Measurements from ENCODE around the gene TPM2.

DNA sequence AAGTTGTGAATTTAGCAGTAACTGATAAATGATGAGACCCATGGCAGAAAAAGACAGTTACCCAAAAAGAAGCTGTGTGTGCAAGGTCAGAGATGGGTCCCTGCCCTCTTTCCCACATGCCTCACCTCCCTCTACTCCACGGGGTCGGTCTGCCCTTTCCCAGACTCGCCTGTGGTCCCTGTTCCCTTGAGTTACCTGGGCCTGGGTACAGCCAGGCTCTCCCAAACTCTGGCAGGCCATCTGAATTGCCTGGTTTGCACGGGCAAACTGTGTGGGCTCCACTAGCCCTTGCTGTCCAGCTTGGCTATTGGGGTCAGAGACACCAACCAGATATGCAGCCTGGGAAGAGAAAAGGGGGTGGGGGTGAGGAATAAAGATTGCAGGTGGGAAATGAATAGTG is 18.4 kb upstream of the TPM2 start:
- no peak for TF ChIP-seq FOXJ3 (CRISPR knock-in tag; IDR thresholded peaks at IDR 0.05)
- TF ChIP-seq ZNF3 (CRISPR knock-in tag; IDR thresholded peaks at IDR 0.05), result no peak
- no peak for TF ChIP-seq ZNF384 (IDR thresholded peaks at IDR 0.05; ENCODE audit: low read depth, low read length)
- TF ChIP-seq PHTF2 (CRISPR knock-in tag; IDR thresholded peaks at IDR 0.05), result no peak
- no peak for TF ChIP-seq CREB1 (IDR thresholded peaks at IDR 0.05)
- TF ChIP-seq CREB1 (CRISPR knock-in tag; IDR thresholded peaks at IDR 0.05), result no peak
- TF ChIP-seq CEBPB (tag; IDR thresholded peaks at IDR 0.05), result no peak
- TF ChIP-seq, protein P1, sequence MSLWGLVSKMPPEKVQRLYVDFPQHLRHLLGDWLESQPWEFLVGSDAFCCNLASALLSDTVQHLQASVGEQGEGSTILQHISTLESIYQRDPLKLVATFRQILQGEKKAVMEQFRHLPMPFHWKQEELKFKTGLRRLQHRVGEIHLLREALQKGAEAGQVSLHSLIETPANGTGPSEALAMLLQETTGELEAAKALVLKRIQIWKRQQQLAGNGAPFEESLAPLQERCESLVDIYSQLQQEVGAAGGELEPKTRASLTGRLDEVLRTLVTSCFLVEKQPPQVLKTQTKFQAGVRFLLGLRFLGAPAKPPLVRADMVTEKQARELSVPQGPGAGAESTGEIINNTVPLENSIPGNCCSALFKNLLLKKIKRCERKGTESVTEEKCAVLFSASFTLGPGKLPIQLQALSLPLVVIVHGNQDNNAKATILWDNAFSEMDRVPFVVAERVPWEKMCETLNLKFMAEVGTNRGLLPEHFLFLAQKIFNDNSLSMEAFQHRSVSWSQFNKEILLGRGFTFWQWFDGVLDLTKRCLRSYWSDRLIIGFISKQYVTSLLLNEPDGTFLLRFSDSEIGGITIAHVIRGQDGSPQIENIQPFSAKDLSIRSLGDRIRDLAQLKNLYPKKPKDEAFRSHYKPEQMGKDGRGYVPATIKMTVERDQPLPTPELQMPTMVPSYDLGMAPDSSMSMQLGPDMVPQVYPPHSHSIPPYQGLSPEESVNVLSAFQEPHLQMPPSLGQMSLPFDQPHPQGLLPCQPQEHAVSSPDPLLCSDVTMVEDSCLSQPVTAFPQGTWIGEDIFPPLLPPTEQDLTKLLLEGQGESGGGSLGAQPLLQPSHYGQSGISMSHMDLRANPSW (CRISPR knock-in tag; IDR thresholded peaks at IDR 0.05), result no peak
- no peak for TF ChIP-seq NFYB (IDR thresholded peaks at IDR 0.05; ENCODE audit: extremely low read depth, insufficient read length)
- no peak for TF ChIP-seq ZBTB8A (IDR thresholded peaks at IDR 0.05; ENCODE audit: partially characterized antibody)
- no peak for TF ChIP-seq ARHGAP35 (IDR thresholded peaks at IDR 0.05; ENCODE audit: partially characterized antibody)
- no peak for TF ChIP-seq TARDBP (IDR thresholded peaks at IDR 0.05)
- no peak for TF ChIP-seq ZNF175 (CRISPR knock-in tag; IDR thresholded peaks at IDR 0.05; ENCODE audit: low read depth)
